ENCODE results near the gene RFTN1.

Gene RFTN1

DNA sequence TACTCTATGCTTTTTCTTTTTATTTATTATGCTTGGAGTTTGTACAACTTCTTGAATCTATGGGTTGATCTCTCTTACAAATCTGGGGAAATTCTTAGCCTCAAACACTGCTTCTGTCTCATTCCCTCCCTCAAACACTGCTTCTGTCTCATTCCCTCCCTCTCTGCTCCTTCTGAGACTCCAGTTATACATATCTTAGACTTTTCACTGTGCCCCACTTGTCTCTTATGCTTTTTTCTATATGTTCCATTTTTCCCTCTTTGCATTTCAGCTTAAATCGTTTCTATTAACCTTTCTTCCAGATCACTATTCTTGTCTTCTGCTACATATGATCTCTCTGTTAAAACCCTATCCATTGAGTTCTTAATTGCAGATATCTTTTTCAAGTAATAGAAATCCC lies 50.4 kb downstream of the RFTN1 start:
- DNase-seq = no peak

DNA sequence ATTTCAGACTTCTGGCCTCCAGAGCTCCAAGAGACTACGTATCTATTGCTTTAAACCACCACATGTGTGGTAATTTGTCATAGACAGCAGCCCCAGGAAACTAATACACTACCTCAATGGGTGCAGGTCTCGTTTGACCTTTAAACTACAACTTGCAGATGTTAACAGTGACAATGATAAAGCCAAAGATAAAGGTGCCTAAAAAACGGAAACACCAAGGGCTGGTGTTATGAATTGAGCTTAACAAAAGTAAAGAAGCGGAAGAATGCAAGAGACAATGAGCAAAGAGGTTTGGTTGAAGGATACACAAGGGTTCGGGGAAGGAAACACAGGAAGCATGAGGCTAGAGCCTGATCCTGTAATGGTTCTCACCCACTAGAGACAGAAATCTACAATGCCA lies 50.8 kb downstream of the RFTN1 start:
- DNase-seq = no peak

DNA sequence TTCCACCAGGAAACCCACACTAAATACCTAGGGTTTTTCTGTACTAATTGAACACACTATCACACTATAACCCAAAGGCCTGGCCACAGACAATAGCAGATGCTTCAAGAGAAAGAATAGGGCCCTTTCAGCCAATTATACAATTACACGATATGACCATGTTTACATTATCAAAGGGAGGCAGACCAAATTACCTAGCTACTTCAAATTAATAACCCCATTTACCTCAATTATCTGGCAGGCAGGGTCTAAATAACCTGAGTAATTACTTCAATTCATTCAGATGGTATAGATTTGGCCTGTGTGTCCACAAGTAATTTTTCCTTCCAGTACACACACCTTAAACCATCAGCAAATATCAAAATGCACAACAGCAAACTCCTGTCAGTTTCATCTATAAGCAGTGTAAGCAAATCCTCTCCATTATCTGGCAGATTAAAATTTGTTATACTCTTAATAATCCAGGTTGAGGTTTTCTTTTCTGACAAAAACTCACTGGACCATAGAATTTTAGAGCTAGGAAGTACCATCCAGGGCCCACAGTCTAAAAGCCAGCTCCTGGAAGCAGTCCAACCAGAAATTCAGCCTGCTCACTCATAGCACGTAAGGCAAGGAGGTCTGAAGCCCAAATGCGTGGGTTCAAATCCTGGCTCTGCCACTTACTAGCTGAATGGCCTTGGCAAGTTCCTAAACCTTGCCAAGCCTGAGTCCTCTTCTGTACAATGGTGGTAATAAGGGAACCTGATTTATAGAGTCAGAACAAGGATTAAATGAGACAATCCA lies 51.8 kb downstream of the RFTN1 start:
- no peak for DNase-seq

- DNase-seq = no peak
Measured at GRCh38 chr3:16460886-16461285, 52.6 kb downstream of the RFTN1 start.

- no peak for DNase-seq
Measured at GRCh38 chr3:16460273-16460672, 53.2 kb downstream of the RFTN1 start.

- DNase-seq = no peak
Measured at GRCh38 chr3:16456784-16457415, 56.6 kb downstream of the RFTN1 start.

- DNase-seq = no peak
Measured at GRCh38 chr3:16455966-16456365, 57.5 kb downstream of the RFTN1 start.

GRCh38 chr3:16455001-16455400 lies 58.5 kb downstream of the RFTN1 start:
- no peak for DNase-seq

GRCh38 chr3:16452261-16452660 lies 61.2 kb downstream of the RFTN1 start:
- DNase-seq = no peak

DNA sequence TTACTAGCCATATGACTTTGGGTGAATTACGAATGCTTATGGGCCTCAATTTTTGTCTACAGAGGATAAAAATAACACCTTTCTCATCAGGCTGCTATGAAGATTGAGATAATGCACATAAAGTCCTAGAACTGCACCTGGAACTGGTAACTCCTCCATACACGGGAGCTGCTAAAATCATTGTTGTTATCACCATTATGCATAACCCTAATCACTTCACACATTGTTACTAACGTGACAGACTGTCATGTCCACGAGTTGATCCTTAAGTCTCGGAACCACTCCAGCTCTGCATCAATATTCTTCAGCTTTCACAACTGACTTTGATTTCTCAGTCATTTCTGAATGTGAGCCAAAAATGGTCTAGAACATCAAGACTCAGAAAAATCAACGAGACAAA lies 64.1 kb downstream of the RFTN1 start:
- DNase-seq = no peak

- DNase-seq = no peak
Measured at GRCh38 chr3:16448639-16449070, 64.8 kb downstream of the RFTN1 start.

GRCh38 chr3:16447135-16447534 lies 66.4 kb downstream of the RFTN1 start:
- DNase-seq = no peak

DNA sequence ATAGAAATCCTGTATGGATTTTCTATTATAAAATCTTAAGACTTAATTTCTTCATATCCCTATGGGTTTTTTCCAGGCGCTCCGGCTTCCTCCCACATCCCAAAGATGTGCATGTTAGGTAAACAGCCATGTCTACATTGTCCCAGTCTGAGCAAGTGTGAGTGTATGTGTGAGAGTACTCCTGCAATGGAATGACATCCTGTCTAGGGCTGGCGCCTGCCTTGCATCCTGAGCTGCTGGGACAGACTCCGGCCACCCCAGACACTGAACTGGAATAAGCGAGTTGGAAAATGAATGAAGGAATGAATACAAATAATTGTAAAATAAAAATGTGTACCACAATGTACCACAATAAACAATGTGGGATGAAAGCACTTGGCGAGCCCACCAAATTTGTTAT lies 69.2 kb downstream of the RFTN1 start:
- no peak for DNase-seq

GRCh38 chr3:16442730-16443129 lies 70.8 kb downstream of the RFTN1 start:
- no peak for DNase-seq

DNA sequence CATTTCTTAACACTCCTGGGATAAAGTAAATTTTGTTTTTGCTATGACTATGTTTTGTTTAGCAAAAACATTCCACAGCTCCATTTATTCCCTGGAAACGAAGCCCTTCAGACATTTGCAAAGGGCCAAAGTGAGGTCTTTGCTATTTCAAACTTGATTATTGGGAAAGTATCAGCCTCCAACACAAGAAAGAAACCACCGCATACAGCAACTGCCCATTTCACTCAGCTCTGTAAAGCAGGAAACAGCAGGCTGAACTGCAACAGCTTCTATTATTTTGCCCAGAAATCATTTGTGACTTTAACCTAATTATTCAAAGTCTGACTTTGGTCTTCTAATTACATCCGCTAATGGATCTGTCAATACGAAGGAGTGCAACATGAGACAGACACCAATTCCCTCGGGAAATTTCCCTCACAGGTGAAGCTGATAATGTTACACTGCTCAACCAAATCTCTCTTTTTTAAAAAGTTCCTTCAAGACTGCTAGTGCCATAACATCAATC lies 72.1 kb downstream of the RFTN1 start:
- no peak for DNase-seq

- no peak for DNase-seq
Measured at GRCh38 chr3:16439848-16440708, 73.4 kb downstream of the RFTN1 start.

GRCh38 chr3:16439163-16439847 lies 74.2 kb downstream of the RFTN1 start:
- no peak for DNase-seq

DNA sequence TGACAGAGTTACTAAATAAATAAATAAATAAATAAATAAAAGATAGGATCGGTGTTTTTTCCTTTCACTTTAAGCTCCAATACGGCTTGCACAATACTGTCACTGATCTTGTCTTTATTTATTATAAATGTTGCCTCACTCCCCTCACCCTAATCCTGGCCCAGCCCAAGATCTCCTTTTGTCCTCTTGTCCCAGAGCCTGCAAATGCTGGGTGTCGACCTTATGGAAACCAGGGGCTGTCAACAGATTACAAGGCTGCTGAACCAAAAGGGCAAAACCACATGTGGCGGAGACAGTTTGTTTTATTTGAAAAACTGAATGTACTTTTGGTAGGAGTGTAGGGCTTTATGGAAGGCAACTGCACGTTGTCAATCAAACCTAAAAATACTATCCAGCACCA lies 75.9 kb downstream of the RFTN1 start:
- no peak for DNase-seq

- no peak for DNase-seq
Measured at GRCh38 chr3:16433701-16434151, 79.8 kb downstream of the RFTN1 start.

DNA sequence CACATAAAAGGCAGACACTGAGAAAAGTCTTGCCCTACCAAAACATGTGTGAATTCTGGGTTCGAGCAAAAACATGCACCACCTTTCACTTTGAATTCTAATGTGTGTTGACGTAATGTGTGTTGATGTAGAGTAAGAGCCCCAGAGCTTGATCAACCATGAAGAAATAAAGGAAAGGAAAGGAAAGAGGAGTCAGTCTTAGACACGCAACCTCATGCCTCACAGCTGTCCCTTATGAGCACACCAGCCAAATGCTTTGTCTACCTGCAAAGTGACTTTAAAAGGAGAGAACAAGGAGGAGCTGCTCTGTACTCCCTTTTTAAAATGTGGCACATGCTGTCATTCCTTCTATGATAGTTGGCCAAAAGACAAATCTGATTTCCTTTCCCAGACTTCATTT lies 80.8 kb downstream of the RFTN1 start:
- DNase-seq = no peak

GRCh38 chr3:16430717-16431630 lies 82.5 kb downstream of the RFTN1 start:
- DNase-seq = no peak

DNA sequence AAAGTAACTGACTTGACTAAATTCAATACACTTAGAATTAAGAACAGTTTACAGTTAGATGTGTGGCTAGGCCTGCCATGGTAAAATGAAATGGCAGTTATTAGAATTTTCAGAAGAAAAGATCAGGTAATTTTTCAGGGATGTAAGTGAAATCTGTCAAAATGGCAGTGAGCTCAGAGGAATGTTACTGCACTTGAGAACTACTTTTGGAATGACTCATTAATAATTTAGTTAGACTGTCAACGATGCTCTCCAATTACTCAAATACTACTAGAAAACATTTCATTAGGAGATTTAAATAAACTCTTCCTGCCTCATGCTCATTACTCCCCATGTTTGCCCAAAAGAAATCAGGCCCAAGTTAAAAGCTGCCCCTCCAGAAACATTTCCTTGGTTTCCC lies 84.4 kb downstream of the RFTN1 start:
- no peak for DNase-seq
